ENCODE results near the gene DDB1.
A peak's percentile ranks its signal among the peaks of the same experiment; 100 is the strongest.

Gene DDB1

DNA sequence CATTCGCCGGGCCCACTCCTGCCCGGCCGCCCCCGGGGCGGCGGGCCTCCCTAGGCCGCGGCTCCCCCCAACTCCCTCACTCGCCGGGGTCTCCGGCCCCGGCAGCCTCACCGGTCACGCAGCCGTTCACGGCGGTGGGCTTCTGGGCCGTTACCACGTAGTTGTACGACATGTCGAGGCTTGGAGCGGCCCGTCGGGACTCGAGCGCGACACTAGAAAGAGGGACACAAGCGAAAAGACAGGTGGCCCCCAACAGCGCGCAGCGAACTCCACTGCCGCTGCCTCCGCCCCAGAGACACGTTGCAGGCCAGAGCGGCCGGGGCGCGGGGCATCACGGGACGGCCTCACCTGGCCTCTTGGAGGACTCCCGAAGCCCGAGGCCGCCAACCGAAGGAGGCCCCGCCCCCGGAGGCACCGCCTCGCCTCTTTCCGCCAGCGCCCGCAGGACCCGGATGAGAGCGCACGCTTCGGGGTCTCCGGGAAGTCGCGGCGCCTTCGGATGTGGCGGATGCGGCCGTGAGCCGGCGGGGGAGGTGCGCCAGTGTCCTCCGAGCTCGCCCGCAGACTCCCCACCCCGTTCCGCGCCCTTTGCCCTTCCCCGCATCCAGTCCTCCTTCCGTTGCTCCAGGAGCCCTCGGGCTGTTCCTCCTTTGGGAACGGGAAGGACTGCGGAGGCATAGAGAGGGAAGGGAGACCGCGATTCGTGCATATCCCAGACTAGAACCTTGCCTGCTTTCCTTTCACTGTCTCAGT is at the start of gene DDB1, which contains the start of gene TKFC:
Gene DDB1, minus strand, starts transcription at position 309 of the 753 bp plus-strand sequence. Its CDS starts 137 bp downstream, at position 172.
Gene TKFC, plus strand, starts transcription at position 432 of the 753 bp plus-strand sequence. CDS start 1,501 bp downstream, outside the sequence.
- DNase-seq: peak; percentile 95

GRCh38 chr11:61380884-61381283 is 48.0 kb upstream of the DDB1 start:
- DNase-seq: no peak

- peak; percentile 96 for DNase-seq
These were observed 45.9 kb upstream of the DDB1 start for GRCh38 chr11:61378713-61379313.

DNA sequence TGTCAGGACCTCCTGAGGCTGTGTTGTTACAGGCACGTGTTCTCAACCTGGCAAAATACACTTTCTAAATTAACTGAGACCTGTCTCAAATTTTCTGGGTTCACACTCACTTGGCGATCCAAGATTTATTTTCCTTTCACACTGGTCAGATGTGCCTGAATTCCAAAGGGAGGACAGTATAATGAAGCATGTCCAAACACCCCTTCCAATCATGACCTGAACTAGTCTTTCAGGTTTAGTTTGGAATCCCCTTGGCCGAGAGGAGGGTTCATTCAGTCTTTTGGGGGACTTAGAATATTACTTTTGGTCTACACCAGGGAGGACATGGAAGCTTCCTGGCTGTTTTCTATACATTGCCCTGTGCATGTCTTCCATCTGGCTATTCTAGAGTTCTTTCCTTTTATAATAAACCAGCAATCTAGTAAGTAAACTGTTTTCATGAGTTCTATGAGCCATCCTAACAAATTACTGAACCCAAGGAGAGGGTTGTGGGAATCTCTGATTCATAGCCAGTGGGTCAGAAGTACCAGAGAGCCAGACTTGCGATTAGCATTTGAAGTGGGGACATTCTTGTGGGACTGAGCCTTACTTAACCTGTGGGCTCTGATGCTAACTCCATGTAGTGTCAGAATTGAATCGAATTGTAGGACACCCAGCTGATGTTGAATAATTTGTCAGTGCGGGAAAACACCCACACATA is 44.7 kb upstream of the DDB1 start:
- peak; percentile 57 for DNase-seq

DNA sequence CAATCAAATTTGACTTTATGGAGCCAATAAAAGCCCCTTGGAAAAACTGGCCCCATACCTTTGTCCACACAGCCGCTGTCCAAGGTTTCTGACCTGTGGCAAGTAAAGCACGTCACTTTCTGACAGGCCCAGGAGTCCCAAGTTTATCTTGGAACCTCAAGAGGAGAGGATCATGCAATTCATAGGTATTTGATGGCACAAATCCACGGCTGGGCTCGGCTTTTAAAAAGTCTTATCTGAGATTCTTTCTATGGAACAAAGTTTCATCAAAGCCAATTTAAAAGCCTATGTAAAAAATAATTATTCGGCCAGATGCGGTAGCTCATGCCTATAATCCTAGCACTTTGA is 42.8 kb upstream of the DDB1 start:
- no peak for DNase-seq

DNA sequence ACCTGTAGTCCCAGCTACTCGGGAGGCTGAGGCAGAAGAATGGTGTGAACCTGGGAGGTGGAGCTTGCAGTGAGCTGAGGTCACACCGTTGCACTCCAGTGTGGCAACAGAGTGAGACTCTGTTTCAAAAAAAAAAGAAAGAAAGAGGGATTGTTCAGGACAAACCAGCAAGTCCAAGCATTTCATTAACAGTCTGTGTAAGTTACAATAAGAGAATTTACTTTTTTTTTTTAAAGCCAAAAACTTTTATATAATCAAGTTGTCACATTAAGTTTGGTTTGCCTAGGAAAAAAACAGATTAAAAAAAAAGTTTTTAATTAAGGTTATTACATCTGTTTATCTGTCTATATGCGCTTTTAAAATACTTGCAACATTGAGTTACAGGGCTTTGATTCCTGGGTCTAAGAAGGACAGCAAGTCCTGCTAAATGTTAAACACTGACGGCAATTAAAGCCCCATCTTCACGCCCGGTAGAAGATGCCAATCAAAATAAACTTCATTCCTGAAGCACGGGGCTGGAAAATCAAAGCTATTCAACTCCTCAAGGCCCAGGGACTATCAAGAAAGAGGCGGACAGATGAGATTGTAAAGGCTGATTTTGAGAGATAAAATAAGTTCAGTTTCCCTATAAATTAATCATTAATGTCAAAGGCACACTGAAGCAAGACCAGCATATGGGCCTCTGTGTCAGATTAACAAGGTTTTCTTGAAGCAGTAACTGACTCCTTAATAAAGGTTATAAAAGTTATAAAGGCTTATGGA is 39.9 kb upstream of the DDB1 start:
- no peak for DNase-seq

GRCh38 chr11:61370349-61371005 is 37.6 kb upstream of the DDB1 start:
- DNase-seq: no peak

- no peak for DNase-seq
These were observed 36.8 kb upstream of the DDB1 start for GRCh38 chr11:61369372-61370348.

- DNase-seq: no peak
These were observed 35.7 kb upstream of the DDB1 start for GRCh38 chr11:61368646-61369045.

GRCh38 chr11:61367406-61367805 is 34.5 kb upstream of the DDB1 start:
- DNase-seq: no peak

GRCh38 chr11:61364012-61364675 is 31.2 kb upstream of the DDB1 start:
- no peak for DNase-seq

- peak; percentile 45 for DNase-seq
These were observed 29.6 kb upstream of the DDB1 start for GRCh38 chr11:61362542-61362875.

GRCh38 chr11:61361741-61362541 is 29.0 kb upstream of the DDB1 start, which contains the start of the genes CYB561A3 and TMEM138:
TSS of gene CYB561A3 (minus strand) at chr11:61361882. CDS start at chr11:61356713, 5,169 bp downstream.
TSS of gene TMEM138 (plus strand) at chr11:61362374. CDS start at chr11:61364391, 2,017 bp downstream.
- peak; percentile 94 for DNase-seq

DNA sequence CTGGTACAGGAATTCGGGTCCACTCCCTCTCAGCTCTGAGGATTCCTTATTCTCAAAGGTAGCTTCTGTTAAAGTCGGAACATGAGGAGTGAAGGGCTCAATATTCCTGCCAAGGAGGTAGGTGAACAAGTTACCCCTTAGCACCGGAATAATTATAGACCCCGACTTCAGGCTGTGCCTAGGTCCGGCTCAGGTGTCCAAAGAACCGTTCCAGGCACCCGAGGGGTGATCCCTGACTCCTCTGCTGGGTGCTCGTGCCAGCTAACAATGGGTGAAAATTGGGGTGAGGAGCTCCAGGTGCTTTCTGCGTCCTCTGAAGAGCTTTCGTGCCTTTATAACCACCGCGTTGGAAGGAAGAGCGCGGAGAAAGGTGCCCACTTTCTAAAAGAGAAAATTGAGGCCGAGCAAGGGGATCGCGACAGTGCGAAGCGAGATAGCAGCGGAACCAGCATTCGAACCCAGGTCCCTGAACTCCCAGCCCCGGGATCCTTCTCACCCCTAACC is 28.4 kb upstream of the DDB1 start:
- no peak for DNase-seq

DNA sequence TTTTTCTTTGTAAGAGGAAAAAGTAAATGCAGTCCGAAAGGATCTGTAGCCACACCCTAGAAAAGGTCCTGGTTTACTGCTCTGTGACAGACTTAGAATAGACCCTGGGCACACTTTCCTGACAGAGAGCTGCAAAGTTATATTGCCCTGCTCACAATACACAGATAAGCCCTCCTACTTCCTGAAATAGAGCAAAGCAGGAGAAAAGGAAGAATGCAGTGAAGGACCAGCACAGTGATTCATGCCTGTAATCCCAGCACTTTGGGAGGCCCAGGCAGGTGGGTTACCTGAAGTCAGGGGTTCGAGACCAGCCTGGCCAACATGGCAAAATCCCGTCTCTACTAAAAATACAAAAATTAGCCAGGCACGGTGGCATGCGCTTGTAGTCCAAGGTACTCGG is 26.6 kb upstream of the DDB1 start:
- no peak for DNase-seq

- DNase-seq: no peak
These were observed 25.7 kb upstream of the DDB1 start for GRCh38 chr11:61358566-61358965.

DNA sequence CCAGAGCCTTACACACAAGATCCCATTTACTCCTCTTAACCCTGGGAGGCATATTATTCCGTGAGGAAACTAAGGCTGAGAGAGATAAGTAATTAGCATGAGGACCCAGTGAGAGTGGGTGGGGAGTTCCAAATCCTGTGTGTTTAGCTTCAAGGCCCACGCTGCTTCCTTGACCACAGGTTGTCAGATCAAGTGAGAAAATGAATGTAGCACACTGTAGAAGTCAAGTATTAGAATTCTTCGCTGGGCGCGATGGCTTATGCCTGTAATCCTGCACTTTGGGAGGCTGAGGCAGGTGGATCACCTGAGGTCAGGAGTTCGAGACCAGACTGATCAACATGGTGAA is 25.0 kb upstream of the DDB1 start:
- DNase-seq: no peak

DNA sequence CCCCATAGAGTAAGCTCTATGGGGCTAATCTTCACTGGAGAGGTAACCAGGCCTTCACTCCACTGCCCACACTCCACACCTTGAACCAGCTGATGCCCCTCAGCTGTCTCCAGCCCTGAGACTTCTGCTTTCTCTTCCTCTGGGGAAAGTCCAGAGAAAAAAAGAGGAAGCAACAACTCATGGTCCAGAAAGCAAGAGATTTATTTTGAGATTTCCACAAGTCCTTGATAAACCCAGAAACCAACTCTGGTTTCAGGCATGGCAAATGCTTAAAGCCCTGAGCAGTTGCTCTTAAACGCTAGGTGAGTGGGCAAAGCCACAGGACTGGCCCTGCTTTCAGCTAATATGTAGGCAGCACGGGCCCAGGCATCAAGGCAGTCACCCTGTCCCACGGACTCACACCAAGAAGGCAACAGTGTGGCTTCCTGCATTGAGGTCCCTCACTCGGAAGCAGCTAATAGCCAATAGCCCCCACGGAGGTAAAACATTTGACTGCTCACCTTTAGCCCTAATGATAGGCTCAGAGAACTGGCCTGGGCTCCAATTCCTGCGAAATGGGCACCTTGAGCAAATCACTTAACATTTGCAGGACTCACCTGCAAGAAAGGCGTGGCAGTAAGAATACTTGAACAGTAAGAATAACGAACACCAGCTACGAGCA is 24.5 kb upstream of the DDB1 start:
- no peak for DNase-seq

- no peak for DNase-seq
These were observed 23.8 kb upstream of the DDB1 start for GRCh38 chr11:61356706-61357105.
